Suppressor macrophage treated with lipopolysaccharide for 4 hours (primary cell): ENCODE data around the gene PBX3.

Source experiments
- DNase-seq: peaks from one replicate; pipeline ENCODE4 v3.0.0-alpha.2; 2020

The PBX3 gene

DNA sequence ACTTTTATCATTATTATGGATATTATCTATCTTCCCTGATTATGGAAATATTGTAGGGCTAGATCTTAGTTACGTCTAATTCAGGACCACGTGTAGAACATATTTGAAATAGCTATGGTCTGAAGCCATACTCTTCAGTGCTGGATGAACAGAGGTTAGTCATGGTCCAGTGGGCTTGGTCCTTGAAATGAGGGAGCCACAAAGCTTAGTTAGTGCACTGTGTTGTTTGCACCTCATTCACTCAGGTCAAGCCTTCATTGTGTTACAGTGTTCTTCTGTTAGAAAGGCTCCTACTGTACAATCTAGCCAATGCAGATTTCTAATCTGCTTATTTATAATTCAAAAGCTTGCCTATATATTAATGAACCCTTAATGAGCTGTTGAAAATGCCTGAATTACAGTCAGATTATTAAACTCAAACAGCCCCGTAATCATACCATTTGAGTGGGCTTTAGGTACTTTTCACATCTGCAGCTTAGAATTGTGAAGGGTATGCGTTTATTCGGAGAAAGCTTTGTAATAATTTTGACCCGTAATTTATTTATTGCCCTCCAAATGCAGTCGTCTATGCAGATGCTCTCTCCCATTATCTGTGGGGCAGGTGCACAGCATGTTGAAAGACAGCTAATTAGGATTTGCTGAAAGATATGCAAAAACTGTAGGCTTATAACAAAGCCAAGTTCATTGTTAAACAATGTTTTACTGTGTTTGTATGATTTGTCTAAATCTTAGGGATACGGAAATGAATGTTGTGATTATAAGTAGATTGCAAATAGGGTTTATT is 164.9 kb downstream of the PBX3 start:
- no peak for DNase-seq

DNA sequence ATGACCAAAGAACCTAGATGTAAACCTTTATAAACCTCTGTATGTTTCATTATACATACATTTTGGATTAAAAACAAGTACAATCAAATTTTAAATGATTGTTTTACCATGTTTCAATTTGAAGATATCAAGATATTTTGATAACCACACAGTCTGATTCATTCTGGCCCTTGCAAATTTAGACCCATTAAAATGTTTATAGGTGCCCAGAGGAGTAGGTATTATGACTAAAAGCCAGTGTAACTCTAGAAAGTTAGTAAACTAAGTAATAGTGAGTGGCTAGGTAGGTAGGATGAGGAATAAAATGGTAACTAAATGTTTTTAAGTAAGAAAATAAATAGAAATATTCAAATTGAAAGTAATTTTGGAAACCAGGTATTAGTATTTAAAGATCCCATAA is 165.5 kb downstream of the PBX3 start:
- no peak for DNase-seq

DNA sequence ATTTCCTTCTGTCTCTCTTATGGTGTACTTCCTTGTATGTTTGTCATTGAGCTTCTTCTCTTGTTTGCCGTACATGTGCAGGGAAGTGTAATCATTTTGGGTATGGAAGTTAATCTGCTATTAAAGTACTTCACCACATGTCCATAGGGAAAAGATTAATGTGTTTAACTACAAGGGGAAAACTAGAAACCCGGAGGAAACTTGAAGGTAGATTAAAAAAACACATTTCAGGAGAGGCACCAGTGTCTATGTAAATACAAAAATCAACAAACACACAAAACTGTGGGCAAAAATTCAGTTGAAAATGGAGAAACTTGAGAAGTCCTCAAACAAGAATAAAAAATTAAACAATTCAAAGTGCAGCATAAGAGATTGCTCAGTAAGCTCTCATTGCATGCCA is 166.4 kb downstream of the PBX3 start:
- DNase-seq = no peak

DNA sequence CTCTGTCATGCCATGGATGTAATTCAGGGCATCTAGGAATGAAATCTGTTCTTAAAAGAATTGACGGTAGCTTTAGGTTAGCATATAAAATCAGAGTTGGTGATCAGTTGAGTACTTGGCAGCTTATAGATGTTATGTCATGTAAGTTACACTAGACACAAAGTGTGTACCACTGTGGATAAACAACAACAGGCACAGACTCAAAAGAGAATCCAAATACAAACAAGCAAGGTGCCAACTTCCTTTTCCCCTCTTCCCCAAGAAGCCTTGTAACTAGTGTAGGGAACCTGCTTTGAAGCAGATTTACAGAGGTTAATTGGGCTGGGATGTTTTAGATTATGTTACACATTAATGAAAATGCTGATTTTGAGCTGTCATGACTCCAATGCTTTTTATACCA is 167.2 kb downstream of the PBX3 start:
- DNase-seq = no peak

DNA sequence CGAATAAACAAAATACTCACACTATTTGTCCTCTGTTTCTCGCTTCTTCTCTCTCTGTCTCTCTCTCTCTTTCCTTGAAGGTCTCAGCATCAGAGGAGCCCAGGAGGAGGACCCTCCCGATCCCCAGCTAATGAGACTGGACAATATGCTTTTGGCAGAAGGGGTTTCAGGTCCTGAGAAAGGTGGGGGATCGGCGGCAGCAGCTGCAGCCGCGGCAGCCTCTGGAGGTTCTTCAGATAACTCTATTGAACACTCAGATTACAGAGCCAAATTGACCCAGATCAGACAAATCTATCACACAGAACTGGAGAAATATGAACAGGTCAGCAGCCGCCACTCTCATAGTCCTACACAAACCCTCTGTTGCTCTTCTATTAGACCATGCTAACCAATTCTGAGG is 168.4 kb downstream of the PBX3 start:
- DNase-seq = no peak

DNA sequence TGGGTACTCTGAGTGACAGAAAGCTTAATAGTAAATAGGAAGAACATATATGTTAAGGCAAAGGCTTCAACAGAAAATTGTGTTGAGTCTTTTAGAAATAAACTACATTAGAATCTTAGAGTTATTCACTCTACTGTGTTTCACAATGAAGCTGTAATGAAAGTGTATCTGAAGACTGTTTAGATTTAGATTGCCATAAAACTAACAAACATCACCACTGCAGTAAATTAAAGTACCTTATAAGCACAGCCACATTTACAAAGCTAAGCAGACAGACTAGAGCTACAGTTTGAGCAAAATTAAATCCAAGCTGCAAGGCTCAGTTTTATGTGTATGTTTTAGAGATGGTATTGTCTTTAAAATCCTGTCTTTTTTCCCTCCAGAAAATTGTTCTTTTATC is 172.4 kb downstream of the PBX3 start:
- DNase-seq = no peak

DNA sequence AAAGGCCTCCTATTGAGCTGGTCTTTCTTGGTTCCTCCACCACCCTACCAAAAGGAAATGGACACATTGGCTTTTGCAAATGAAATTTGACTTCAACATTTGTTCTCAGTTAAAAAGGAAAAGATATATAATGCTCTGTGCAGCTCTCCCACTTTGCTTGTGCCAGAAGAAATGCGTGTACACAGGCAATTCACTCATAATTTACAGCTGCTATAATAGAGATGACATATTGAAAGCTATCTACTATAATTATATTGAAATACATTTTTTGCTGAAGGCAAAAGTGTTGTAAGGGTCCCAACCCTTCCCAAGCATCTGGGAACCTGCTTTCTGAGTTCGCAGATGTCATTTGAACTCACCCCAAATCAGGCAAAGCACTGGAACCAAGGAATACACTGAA is 173.2 kb downstream of the PBX3 start:
- no peak for DNase-seq

DNA sequence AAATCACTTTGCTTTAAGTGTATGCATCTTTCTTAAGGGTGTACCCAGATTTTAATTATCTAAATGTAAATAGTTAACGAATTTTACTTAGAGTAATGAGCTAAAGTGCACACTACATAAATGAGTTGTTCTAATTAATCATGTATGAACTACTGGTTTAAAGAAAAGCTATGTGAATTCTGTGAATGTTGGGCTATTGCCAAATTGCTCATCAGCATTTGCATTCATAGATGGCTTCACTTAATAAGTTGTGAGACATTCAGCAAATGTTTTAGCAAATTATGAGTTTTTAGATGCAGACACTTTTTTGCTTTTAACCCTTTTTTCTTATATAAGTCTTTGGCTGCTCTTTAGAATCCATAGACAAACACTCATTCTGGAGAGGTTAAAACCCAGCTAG is 175.7 kb downstream of the PBX3 start:
- DNase-seq = no peak

DNA sequence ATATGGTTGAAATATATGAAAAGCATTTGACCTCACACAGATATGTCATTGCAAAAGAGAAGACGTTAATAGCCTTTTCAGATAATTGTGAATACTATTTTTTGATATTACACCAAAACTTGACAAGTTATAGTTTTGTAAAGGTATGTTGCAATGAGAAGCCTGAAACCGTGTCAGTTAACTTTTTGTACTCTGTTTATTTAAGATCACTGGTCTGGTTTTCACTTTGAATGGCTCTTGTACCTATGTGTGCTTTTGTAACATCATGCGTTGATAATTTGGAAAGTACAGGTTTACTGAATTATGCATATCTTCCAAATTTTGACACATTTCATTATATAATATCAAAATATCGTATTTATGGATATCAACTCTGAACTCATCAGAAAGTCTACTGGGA is 177.2 kb downstream of the PBX3 start:
- DNase-seq = no peak

DNA sequence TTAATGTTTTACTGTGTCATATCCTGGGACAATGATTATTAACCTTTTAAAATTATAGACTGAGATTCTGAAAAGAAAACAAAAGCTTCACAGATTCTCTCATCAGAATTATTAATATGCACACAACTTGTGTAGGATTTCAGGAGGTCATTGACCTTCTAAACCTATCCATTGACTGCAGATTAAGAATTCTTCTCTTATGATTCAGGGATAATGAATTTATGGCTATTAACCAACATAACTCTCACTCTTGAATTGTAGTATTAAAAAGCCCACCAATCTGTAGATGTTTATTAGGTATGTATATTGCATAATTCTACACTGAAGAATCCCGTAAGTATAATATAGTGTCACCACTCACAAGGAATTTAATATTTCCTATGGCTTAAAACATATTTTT is 179.8 kb downstream of the PBX3 start:
- no peak for DNase-seq

DNA sequence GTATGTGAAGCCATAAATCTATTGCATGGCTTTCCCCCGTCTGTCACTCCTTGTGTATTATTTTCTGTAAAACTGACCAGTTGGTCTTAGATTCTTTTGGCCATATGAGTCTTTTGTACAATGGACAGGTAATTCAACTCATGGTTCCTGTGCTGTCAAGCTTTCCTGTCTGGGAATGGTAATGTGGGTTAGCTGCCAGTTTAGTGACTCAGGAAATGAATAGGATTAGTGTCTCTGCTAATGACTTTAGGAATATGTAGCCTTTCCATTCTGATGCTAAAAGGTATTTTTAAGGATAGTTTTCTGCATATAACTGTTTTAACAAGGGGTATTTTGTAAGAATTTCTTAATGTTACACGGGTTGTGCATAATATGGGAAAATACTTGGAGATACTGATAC is 182.7 kb downstream of the PBX3 start:
- no peak for DNase-seq

DNA sequence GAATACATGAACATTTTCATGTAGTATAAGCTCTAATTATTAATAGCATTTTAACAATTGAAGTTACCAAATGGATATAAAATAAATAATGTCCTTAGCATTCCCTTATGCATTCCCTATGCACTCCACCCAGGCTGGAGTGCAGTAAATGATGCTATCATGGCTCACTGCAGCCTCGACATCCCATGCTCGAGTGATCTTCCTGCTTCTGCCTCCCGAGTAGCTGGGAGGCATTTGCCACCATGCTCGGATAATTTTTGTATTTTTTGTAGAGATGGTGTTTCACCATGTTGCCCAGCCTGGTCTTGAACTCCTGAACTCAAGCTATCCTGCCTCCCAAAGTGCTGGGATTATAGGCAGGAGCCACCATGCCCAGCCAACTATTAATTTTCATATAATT is 184.0 kb downstream of the PBX3 start:
- no peak for DNase-seq

DNA sequence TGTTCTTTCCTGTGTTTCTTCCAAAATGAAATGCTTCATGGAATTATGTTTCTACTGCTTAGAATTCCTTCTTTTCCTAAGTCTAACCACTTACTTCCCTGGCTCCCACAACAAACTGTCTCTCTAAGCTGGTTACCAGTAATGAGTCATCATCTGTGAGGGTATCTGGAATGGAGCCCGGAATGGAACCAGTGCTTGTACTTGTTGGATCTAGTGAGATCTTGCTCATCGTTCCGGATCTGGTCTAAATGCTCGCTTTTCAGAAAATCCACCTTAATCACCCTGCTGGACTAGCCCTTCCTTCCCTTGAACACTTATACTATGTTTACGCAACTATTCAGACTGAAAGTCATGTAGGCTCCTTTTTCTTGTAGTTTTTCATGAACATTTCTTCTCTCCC is 184.8 kb downstream of the PBX3 start:
- DNase-seq = no peak

DNA sequence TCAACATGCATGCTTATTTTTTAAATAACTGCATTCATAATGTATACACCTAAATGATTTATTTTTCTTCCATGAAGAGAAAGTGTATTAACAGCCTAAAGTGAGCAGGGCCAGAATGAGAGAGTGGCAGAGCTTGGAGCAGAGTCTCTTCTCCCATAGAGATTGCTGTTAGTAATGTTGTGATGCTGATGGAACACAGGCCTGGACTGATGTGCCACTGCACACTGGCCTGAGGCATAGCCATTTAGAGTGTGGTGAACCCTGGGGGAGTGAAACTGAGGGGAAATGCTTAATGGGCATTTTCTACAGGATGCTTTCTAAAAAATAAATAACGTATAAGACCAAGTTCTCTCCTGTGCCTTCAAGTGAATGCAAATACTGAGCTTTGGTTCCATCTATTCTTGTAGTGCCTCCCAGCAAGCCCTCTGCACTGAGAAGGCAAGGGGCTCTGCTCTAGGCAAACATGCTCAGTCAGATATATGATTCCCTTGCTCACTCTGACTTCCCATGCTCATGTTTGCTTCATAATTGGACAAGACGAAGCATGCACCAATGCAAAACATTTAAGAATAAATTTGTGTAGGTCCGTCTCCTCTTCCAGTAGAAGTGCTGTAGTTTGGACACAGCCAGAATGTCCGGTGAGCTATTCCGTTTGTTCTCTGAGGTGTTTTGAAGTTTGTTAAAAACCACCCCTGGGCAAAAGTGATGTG is 185.7 kb downstream of the PBX3 start:
- DNase-seq = no peak

DNA sequence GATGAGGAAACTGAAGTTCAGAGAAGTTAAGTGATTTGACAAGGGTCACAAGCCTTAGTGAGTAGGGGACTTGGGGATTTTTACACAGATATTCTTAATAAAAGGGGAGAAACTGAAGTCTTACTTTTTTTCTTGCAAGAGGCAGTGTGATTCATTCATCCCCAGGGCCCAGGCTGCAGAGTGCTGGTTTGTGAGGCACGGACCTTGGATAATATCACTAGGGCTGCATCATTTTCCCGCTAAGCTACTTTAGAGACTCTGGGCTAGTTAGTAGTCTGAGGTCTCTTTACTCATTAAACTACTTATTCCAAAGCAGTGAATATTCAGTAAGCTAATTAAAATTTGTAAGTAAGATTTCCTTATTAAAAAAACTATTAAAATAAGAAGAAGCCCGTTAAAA is 195.0 kb downstream of the PBX3 start:
- no peak for DNase-seq

DNA sequence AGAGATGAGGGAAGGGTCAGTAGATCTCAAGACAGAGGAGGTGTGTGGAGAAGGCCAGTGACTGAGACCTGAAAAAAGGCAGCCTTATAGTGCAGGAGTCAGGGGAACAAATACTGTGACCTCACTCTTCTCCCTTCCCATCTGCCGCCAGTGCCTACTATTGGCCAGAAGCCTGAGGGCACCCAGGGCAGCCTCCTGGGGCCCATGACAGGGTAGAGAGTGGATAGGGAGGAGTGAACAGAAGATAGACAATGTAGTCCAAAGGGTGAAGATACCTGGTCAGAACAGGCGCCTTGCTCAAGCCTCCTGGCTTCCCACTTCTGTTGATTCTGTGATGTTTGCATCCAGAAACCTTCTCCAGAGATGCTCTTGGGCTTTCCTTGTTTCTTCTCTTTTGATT is 196.7 kb downstream of the PBX3 start:
- no peak for DNase-seq

DNA sequence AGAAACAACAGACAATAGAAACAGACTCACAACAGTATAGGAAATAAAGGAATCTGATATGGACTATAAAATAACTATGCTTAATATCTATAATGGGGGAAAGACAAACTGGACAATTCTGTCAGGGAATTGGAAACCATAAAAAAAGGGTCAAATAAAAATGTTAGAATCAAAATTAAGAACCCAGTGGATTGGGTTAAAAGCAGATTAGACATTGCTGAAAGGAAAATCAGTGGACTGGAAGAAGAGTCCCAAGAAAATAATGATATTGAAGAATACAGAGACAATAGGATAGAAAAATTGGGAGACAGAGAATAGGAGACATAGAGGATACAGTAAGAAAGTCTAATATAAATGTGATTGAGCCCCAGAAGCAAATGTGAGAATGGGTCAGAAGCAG is 199.2 kb downstream of the PBX3 start:
- DNase-seq = no peak

DNA sequence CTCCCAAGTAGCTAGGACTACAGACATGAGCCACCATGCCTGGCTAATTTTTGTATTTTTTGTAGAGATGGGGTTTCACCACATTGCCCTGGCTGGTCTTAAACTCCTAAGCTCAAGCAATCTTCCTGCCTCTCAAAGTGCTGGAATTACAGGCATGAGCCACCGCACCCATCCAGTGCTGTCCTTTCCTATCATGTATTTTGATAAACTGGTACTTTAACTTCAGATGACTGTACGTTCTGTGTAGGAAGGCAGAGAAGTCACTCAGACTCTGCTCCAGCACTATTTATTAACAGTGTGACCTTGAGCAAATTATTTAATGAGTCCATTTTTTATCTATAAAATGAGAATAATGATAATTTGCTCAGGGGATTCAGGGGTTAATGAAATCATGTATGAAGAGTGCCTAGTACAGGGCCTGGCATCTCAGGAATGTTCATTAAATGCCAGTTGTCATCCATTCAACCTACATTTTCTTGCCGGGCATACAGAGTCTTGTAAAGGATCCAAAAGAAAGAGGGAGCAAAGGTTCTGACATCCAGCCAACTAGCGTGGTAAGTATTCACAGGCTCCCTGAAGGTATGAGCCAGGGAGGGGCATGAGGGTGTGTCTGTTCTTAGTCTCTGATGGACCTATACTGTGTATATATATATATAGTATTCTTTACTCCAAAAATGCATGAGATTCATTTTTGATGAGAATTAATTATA is 201.9 kb downstream of the PBX3 start:
- no peak for DNase-seq

DNA sequence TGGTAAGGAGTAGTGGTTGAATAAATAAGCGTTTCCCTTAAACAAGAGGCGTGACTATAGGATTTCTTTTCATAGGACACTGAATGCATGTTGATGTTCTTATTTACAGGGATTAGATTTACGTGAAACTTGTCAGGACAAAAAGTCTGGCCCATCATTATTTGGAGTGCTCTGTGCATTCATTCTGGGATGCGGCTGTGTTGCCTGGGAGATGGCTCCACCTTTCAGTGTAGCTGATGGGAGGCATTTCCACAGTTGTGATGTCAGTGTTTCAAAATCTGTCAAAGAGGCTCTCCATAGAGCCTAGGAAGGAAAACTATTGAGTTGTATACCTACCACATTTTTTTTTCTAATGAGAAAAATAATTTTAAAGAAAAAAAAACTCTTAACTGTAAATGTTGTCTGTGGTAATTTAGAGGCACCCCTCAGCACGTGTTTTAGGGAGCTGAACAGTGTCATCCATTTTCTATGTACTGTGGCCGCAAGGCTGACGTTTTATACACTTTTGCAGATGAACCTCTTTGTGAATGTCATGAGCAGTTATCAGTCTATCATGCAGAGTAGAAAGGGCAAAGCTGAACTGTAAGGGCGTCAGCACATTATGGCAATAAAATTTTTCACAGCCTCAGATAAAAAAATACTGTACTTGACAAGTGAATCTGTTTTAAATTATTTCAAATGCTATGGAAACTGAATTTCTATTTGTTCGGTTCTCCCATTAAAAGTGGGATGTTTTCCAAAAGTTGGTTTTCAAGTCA is 202.7 kb downstream of the PBX3 start:
- DNase-seq = no peak

DNA sequence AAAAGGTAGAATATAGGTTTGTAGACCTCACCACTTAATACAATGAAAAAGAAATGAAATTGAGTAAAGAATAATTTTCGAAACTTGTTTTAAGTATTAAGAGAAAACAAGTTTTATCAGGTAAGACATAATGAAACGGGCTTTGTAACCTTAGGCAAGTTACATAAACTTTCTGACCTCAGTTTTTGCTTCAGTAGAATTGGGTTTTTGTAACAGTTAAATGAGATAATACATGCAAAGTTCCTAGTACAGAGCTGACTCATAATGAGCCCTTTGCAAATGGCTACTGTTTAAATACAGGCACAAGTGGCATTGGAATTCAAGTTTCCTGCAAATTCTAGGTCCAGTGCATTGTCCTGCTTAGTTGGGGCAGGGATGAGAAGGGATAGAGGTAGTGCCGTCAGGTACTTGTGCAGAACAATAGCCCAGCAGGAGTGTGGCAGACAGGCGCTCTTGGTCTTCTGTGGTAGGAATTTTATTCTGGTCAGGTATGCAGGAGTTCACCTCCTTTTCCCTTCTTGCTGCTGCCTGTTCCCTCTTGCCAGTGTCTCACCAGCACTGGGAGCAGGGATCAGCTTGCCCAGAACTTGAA is 203.8 kb downstream of the PBX3 start:
- no peak for DNase-seq

DNA sequence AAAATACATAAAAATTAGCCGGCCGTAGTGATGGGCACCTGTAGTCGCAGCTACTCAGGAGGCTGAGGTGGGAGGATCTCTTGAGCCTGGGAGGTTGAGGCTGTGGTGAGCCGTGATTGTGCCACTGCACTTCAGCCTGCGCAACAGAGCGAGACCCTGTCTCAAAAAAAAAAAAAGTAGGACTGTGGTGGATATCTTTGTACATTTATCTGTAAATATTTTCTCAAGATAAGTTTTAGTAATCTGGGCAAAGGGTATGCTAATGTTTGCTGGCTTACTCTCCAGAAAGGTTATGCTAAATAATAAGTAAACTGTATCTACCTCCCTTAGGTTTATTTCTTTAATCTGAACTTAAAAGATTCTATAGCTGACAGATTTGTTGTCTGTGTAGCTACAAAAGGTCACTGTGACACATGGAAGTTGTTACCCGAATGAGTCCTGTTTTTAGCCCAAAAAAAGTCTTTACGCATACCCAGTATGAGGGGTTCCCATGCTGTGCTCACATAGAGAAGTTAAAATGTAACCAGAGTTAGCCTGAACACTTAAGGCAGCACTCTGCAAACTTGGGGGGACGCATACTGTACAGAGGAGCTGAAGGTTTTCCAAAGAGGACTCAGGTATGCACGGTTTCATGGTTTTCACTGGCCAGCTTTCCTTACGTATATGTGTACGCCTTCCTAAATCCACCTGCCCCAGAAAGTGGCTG is 206.3 kb downstream of the PBX3 start:
- no peak for DNase-seq

DNA sequence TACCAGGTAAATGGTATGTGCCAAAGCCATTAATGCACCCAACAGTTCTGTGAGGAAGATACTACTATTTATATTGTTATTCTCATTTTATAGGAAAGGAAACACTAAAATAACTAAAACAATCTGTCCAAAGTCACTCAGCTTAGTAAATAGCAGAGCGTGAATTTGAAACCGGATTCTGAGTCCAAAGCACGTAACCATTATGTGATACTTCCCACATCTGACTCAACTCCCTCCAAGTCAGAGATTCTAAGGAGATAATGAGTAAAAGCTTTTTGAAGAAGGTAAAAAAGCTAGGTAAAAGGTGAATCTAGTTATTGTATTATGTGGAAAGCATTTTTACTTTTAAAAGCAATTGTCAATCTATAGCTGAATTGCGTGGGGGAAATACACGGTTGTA is 208.9 kb downstream of the PBX3 start:
- no peak for DNase-seq
